Measurements from ENCODE around the gene KIF17. TPM values are rescaled to one million over a fixed set of nuclear protein-coding genes. Genes with fewer than 3 reads are reported as not detected.

The KIF17 gene
- total RNA-seq, 6 experiments from 2014 or later: 1.0 to 3.2 (median 1.3) TPM

DNA sequence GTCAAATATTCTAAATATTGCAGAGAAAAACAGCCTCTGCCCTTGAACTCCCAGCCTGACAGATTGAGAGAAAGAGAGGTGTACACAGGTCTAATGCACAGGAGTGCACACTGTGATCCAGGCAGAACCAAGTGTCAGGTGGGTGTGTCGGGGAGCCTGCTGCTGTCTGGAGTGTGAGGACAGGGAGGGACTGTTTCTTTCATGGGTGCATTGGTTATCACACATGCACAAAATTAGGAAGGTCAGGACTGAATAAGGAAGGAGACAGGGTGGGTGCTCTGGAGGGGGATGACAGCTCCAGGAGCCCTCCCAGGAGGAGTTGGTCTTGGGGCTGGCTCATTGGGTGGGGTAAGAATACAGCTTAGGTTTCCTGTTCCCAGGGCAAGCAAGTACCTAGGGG, 97.8 kb downstream of the KIF17 start:
- Histone ChIP-seq H3K27ac (no peak overlapping the region), H3K9me3 (no peaks in the 10 kb centered on the region), H3K4me3 (no peak overlapping the region), H3K27me3 (no peaks in the 10 kb centered on the region), H3K4me1 (peaks cover 0 to 12% (median 0%) of the 10 kb centered on the region in 4 donors), H3K36me3 (peaks cover 0 to 16% (median 7%) of the 10 kb centered on the region in 4 donors)
- intact Hi-C loops (cut with DNase I): no loop called here
- 100% methylated on average over 1 of the region's 1 CpG for WGBS (ENCODE audit: insufficient coverage, low coverage, low lambda C conversion rate, missing lambda C conversion rate)
- DNase-seq: no peak
- ATAC-seq: peak in 2 of 4 donors; percentile 13 to 32
- TF ChIP-seq POLR2A (IDR thresholded peaks at IDR 0.05): no peak
- TF ChIP-seq, protein P1, sequence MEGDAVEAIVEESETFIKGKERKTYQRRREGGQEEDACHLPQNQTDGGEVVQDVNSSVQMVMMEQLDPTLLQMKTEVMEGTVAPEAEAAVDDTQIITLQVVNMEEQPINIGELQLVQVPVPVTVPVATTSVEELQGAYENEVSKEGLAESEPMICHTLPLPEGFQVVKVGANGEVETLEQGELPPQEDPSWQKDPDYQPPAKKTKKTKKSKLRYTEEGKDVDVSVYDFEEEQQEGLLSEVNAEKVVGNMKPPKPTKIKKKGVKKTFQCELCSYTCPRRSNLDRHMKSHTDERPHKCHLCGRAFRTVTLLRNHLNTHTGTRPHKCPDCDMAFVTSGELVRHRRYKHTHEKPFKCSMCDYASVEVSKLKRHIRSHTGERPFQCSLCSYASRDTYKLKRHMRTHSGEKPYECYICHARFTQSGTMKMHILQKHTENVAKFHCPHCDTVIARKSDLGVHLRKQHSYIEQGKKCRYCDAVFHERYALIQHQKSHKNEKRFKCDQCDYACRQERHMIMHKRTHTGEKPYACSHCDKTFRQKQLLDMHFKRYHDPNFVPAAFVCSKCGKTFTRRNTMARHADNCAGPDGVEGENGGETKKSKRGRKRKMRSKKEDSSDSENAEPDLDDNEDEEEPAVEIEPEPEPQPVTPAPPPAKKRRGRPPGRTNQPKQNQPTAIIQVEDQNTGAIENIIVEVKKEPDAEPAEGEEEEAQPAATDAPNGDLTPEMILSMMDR (IDR thresholded peaks at IDR 0.05): no peak

DNA sequence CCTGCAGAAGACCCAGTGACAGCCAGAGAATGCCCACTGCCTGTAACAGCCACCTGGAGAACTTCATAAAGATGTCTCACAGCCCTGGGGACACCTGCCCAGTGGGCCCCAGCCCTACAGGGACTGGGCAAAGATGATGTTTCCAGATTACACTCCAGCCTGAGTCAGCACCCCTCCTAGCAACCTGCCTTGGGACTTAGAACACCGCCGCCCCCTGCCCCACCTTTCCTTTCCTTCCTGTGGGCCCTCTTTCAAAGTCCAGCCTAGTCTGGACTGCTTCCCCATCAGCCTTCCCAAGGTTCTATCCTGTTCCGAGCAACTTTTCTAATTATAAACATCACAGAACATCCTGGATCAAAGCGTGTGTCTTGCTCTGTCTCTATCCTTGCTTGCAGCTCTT, 99.3 kb downstream of the KIF17 start:
- ATAC-seq: no peak
- WGBS (ENCODE audit: insufficient coverage, low coverage, low lambda C conversion rate, missing lambda C conversion rate): 70% methylated on average over 4 of the region's 4 CpGs
- TF ChIP-seq, protein P1 (IDR thresholded peaks at IDR 0.05): no peak
- no peak for TF ChIP-seq POLR2A (IDR thresholded peaks at IDR 0.05)
- Histone ChIP-seq H3K4me1 (peaks cover 0 to 26% (median 4%) of the 10 kb centered on the region in 4 donors), H3K9me3 (no peaks in the 10 kb centered on the region), H3K27me3 (no peaks in the 10 kb centered on the region), H3K27ac (no peak overlapping the region), H3K36me3 (peaks cover 0 to 16% (median 7%) of the 10 kb centered on the region in 4 donors), H3K4me3 (no peak overlapping the region)
- intact Hi-C loops (cut with DNase I): no loop called here
- DNase-seq: no peak

DNA sequence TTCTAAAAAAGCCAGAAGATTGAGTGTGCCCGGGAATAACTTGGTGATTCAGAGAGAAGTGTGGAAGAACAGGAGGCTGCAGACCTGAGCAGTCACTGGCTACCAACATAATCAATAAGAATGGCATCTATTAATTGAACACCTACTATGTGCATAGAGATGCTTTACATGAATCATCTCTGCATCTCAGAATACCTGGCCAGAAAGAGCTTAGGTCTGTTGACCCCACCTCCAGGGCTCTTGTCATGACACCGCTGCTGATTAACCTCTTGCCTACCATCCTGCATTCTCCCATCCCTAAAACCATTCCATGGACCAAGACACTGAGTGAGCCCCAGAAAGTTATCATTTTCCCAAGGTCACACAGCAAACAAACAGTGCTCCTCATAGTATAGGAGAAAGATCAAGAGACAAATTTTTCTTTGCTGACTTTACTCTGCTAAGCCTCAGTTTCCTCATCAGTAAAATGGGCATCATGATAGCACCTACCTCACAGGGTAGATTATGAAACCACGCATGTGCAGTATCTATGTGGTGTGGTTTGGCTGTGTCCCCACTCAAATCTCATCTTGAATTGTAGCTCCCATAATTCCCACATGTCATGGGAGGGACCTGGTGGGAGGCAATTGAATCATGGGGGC, 100.8 kb downstream of the KIF17 start:
- 71% methylated on average over 3 of the region's 3 CpGs for WGBS (ENCODE audit: insufficient coverage, low coverage, low lambda C conversion rate, missing lambda C conversion rate)

DNA sequence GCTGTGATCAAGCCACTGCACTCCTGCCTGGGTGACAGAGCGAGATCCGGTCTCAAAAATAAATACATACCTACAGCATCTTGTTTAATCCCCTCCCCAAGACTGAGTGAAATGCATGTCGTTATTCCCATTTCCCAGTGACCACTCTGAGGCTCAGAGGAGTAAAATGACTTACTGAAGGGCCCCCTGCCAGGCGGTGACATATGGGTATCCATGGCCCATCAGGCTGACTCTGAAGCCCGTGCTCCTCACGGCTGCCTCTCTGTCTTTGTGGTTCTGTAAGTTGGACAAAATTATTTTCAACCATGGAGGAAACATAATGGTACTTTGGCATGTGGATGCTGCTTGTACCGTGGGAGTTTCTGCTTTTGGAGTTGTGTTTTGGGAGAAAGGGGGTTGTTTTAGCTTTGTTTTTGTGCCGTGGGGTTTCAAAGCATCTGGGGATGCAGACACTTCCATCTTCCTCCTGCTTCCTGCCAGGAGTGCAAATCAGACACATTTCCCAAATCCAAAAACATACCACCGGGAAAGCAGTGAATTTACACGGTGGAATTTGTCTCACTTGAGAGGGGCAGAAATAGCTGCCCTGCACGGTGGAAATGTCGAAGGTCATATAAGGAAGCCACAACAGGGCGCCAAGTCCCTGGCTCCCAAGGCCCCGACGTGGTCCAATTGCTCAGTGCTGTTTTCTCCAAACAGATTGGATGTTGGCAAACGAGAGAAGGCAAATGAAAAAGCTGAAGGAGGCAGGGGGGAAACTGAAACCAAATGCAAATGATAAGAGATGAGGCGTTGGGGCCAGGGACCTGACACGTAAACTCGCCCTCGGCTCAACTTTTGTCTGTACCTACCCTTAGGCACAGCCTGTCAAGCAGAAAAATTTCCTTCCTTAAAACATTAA, 101.6 kb downstream of the KIF17 start:
- intact Hi-C loops (cut with DNase I): no loop called here
- TF ChIP-seq POLR2A (IDR thresholded peaks at IDR 0.05): no peak
- TF ChIP-seq, protein P1 (IDR thresholded peaks at IDR 0.05): no peak
- peak overlapping the region in 1 of 3 donors; percentile 33 for H3K27ac ChIP-seq
- no peaks in the 10 kb centered on the region for H3K27me3 ChIP-seq
- H3K36me3 ChIP-seq: peaks cover 0 to 16% (median 7%) of the 10 kb centered on the region in 4 donors
- WGBS (ENCODE audit: insufficient coverage, low coverage, low lambda C conversion rate, missing lambda C conversion rate): 46% methylated on average over 19 of the region's 20 CpGs
- ATAC-seq: peak in 2 of 4 donors; percentile 2 to 4
- DNase-seq: no peak
- no peaks in the 10 kb centered on the region for H3K9me3 ChIP-seq
- peaks cover 0 to 34% (median 8%) of the 10 kb centered on the region in 4 donors for H3K4me1 ChIP-seq
- no peak overlapping the region for H3K4me3 ChIP-seq

More for the DNA sequence above, 100.8 kb downstream of the KIF17 start:
- Histone ChIP-seq H3K27me3 (no peaks in the 10 kb centered on the region), H3K27ac (no peak overlapping the region), H3K4me3 (no peak overlapping the region), H3K4me1 (peaks cover 0 to 34% (median 8%) of the 10 kb centered on the region in 4 donors), H3K36me3 (peaks cover 0 to 16% (median 7%) of the 10 kb centered on the region in 4 donors), H3K9me3 (no peaks in the 10 kb centered on the region)
- intact Hi-C loops (cut with DNase I): no loop called here
- DNase-seq: no peak
- TF ChIP-seq POLR2A (IDR thresholded peaks at IDR 0.05): no peak
- TF ChIP-seq, protein P1 (IDR thresholded peaks at IDR 0.05): no peak
- ATAC-seq: no peak
